Endometrium (tissue), 2 donors: ENCODE measurements around the gene RPL13A.
"Not testable (repeated sequence)": the region's sequence is repeated elsewhere in the genome, so short reads cannot be mapped to it uniquely, and the experiment has no call there.

Experiments
- FAIRE-seq: peaks from 2 replicates; lab custom pipeline; 2012; peaks lifted over from hg19 to GRCh38; lab: Jason Lieb, UNC
- donor health status: control.
- donor health status: control.

RPL13A gene

DNA sequence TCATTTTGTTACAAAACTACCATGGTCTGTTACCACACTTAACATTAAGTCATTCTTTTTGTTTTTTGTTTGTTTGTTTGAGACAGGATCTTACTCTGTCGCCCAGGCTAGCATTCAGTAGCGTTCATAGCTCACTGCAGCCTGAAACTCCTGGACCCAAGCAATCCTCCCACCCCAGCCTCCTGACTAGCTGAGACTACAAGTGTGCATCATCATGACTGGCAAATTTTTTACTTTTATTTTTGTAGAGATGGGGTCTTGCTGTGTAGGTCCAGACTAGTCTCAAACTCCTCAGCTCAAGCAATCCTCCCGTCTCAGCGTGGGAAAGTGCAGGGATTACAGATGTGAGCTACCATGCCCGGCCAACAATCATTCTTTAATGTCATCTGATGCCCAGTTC, 31.1 kb upstream of the RPL13A start:
- no peak for FAIRE-seq

DNA sequence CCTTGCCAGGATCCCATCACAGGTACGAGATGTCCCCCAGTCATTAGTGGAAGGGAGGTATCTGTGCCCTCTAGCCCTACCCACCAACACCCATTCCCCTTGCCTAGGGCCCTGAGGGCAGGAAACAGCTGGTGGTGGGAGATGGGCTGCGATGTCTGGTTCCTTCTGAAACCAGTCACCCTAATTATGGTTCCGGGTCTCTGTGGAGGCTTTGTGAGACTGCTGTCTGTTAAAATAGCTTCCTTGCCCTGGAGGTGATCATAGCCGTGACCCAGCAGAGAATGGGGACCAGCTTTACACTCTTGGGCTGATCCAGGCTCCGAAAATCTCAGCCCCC, 28.9 kb upstream of the RPL13A start:
- FAIRE-seq, result no peak

DNA sequence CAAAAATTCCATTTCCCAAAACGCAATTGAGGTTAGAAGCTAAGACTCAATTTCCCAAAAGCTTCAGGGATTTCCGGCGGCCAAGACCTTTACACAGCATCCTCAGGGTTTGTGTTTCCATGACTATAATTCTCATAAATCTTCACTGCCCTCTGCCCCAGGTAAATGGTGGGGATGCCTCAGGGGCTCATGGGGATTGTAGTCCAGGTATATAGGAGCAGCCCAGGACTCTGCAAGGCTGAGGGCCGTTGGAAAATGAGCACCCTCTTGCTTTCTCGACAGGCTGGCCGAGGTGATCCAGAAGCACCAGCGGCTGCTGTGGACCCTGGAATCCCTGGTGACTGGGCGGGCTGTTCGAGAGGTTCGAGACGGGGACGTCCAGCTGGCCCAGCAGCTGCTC, 28.0 kb upstream of the RPL13A start:
- FAIRE-seq, result no peak

DNA sequence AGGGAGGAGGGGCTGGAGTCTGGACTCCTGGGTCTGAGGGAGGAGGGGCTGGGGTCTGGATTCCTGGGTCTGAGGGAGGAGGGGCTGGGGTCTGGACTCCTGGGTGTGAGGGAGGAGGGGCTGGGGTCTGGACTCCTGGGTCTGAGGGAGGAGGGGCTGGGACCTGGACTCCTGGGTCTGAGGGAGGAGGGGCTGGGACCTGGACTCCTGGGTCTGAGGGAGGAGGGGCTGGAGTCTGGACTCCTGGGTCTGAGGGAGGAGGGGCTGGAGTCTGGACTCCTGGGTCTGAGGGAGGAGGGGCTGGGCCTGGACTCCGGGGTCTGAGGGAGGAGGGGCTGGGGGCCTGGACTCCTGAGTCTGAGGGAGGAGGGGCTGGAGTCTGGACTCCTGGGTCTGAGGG, 26.3 kb upstream of the RPL13A start:
- peak; percentile 74 for FAIRE-seq

DNA sequence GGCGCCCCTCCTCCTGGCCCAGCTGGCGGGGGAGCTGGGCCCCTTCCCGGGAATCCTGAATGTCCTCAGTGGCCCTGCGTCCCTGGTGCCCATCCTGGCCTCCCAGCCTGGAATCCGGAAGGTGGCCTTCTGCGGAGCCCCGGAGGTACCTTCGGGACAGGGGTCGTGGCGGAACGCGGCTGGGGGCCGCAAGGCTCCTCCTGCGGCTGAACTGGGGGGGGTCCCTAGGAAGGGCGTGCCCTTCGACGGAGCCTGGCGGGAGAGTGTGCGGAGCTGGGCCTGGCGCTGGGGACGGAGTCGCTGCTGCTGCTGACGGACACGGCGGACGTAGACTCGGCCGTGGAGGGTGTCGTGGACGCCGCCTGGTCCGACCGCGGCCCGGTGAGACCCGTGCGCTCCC, 25.8 kb upstream of the RPL13A start:
- no peak for FAIRE-seq

DNA sequence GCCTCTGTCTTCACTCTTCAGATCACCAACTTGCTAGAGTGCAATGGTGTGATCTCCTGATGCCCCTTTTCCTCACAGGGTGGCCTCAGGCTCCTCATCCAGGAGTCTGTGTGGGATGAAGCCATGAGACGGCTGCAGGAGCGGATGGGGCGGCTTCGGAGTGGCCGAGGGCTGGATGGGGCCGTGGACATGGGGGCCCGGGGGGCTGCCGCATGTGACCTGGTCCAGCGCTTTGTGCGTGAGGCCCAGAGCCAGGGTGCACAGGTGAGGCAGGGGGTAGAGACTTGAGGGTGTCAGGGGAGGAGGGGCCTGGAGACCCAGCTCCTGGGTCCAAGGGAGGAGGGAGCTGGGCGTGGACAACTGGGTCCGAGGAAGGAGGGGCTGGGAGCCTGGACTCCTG, 24.9 kb upstream of the RPL13A start:
- FAIRE-seq, result no peak

DNA sequence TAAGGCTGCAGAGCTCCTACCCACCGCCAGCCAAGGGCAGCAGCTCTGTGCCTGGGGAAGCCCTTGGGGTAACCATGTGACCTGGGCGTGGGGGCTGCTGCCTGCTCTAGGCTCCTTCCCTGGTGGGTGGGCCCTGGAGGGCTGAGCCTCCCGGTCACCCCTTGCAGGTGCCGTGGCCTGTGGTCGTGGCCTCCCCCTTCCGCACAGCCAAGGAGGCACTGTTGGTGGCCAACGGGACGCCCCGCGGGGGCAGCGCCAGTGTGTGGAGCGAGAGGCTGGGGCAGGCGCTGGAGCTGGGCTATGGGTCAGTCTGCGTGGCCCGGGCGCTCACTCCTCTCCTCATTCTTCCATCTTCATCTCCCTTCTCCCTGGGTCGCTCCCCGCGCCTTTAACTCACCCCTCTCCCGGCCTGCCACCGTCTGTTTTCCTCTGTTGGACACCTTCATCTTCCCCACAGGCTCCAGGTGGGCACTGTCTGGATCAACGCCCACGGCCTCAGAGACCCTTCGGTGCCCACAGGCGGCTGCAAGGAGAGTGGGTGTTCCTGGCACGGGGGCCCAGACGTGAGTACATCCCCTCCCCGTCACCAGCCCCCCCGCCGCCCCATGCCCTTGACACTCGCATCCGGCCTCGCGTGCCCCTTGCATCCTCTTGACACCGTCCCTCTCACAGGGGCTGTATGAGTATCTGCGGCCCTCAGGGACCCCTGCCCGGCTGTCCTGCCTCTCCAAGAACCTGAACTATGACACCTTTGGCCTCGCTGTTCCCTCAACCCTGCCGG, 23.3 kb upstream of the RPL13A start:
- no peak for FAIRE-seq

DNA sequence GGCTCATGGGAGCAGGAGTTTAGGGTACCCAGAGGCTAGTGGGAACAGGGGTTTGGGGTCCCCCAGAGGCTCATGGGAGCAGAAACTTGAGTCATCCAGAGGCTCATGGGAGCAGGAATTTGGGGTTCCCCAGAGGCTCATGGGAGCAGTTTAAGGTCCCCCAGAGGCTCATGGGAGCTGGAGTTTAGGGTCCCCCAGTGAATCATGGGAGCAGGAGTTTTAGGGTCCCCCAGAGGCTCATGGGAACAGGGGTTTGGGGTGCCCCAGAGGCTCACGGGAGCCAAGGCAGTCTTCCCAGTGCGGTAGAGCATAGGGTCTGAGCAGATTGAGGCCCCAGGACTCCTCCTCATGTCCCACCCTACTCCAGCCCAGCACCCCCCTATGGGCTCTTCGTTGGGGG, 22.0 kb upstream of the RPL13A start:
- FAIRE-seq, result no peak

DNA sequence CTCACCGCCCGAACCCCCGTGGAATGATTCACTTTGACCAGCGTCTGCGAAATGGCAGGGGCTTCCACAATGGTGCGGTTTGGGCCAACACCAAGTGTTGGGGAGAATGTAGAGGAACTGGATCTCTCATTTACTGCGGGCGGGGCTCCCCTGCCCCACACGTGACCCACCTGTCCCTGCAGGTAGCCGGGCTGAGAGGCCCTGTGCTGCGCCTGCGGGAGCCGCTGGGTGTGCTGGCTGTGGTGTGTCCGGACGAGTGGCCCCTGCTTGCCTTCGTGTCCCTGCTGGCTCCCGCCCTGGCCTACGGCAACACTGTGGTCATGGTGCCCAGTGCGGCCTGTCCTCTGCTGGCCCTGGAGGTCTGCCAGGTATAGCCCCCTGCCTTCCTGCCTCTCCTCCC, 19.2 kb upstream of the RPL13A start:
- no peak for FAIRE-seq

DNA sequence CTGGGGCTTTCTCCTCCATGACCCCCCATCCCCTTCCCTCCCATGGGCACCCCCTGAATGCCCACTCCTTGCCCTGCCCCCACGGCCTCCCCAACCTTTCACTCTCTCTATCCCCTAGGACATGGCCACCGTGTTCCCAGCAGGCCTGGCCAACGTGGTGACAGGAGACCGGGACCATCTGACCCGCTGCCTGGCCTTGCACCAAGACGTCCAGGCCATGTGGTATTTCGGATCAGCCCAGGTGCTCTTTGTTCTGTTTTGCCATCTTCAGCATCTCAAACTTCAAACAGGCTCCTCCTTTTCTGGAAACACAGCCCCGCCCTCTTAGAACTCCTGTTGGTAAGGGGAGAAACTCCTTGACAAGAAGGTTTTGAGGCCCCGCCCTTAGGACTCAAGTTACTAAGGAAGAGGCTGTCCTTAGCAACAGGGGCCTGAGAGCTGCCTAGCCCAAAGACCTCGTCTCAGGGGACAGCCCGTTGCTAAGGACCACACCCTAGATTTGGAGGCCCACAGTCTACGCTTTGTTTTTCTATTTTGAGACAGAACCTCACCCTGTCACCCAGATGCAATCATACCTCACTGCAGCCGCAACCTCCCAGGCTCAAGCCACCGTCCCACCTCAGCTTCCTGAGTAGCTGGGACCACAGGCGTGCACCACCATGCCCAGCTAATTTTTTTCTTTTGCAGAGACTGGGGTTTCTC, 18.5 kb upstream of the RPL13A start:
- no peak for FAIRE-seq

DNA sequence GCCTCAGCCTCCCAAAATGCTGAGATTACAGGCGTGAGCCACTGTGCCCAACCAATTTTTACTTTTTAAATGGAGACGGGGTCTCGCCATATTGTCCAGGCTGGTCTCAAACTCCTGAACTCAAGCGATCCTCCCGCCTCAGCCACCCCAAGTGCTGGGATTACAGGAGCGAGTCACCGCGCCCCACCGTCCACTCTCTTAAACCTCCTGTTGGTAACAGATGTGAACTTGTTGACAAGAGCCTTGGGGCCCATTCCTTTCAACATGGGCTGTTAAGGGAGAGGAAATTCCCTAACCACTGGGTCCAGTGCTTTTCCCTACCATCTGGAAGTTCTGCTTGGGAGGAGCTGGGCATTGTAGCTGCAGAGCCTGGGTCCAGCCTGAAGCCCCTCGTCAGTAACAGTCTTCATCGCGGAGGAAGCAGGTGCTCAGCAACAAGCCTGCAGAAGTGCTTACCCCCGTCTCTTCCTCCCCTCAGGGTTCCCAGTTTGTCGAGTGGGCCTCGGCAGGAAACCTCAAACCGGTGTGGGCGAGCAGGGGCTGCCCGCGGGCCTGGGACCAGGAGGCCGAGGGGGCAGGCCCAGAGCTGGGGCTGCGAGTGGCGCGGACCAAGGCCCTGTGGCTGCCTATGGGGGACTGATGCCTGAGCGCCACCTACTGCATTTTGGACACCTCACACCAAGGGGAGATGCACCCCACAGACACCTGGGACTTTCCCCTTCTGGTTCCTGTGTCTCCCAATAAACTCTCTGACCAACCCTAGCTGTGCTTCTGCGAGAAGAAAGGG, 17.4 kb upstream of the RPL13A start:
- FAIRE-seq, result no peak

DNA sequence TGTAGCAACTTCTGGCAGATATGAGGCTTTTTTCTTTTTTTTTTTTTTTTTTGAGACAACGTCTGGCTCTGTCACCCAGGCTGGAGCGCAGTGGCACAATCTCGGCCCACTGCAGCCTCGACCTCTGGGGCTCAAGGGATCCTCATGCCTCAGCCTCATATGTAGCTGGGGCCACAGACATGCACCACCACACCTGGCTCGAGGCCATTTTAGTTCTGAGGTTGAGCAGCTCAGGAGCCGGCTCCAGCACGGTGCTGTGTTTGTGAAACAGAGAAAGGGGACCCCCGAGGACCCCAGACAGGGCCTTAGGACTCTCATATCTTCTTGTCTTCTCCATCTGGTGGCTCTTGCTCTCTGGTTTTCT, 16.8 kb upstream of the RPL13A start:
- no peak for FAIRE-seq

DNA sequence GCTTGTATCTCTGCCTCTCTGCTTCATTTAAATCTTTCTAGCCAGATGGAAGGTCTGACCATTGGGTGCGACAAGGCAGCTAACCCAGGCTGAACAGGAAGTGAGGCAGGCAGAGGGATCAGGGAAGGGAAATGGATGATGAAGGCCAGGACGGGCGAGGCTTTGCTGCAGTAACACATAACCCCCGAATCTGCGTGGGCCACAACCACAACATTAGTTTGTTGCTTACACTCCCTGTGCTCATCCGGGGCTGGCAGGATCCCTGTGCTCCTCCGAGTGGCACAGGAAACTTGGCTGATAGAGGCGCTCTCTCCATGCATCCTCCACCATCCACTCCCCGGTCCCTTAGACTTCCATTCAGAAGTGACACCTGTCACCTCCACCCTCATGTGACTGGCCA, 14.5 kb upstream of the RPL13A start:
- FAIRE-seq, result no peak

DNA sequence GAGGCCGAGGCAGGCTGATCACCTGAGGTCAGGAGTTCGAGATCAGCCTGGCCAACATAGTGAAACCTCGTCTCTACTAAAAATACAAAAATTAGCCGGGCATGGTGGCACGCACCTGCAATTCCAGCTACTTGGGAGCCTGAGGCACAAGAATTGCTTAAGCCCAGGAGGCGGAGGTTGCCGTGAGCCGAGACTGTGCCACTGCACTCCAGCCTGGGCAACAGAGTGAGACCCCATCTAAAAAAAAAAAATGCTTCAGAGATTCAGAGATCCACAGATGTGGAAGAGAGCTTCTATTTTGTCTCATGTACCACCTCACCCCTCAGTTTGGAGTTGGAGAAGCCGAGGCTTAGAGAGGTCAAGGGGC, 13.9 kb upstream of the RPL13A start:
- FAIRE-seq, result not testable (repeated sequence)

DNA sequence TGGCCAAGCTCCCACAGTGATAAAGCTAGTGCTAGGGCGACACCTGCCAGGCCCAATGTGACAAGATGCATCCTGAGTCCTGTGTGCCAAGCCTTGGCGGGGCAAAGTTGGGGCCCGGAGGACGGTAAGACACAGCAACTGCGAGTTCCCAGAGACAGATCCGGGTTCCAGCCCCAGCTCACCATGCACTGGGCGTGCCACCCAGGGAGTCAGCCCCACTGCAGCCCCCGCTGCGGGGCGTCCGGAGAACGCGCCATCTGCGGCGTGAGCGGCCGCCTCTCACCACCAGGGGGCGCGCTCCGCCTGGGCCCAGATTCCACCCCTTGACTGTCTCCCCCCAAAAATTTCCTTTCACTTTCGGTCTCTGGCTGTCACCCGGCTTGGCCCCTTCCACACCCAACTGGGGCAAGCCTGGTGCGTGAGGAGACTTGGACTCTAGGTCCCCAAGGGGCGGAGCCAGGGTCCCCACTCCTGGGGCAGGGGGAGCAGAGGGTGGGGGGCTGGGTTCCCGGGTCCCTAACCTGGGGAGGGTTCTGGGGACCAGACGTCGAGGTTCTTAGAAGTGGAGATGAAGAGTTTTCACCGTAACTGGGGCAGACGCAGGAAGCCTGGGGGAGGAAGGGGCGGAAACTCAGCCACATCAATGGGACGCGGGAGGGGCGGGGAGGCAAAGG, 13.4 kb upstream of the RPL13A start, which contains the start of gene FLT3LG:
Gene FLT3LG, plus strand, starts transcription at position 348 of the 674 bp plus-strand sequence. CDS start 425 bp downstream, outside the sequence.
- FAIRE-seq, result no peak

DNA sequence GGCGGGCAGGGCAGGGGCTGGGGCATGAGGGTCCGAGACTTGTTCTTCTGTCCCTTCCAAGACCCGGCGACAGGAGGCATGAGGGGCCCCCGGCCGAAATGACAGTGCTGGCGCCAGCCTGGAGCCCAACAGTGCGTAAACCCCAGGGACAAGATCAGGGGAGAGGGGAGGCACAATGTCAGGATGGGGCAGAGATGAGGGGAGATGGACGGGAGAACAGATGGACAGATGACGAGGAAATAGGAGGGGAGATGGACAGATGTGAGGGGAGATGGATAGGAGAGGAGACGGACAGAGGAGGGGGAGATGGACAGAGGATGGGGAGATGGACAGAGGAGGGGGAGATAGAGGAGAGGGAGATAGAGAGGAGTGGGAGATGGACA, 12.9 kb upstream of the RPL13A start:
- no peak for FAIRE-seq

DNA sequence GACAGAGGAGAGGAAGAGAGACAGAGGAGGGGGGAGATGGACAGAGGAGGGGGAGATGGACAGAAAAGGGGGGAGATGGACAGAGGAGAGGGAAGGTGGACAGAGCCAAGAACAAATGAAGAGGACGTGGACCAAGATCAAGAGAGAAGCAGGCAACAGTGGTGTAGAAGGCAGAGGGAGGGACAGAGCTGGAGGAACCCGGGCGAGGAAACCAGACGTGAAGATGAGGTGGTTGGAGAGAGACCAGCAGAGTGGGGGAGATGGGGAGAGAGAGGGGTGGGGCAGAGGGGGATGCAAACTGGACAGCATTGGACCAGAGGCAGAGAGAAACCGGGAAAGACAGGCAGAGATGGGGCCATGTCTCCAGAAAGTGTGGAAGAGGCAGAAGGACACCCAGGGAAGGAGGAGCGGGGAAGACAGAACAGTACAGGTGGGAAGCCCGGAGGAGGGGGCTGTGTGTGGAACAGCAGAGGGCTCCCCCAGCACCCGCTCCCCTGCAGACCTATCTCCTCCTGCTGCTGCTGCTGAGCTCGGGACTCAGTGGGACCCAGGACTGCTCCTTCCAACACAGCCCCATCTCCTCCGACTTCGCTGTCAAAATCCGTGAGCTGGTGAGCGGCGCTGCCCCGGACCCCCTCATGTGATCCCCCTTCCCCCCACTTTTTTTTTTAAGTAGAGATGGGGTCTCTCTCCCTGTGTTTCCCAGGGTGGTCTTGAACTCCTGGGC, 12.1 kb upstream of the RPL13A start:
- no peak for FAIRE-seq

DNA sequence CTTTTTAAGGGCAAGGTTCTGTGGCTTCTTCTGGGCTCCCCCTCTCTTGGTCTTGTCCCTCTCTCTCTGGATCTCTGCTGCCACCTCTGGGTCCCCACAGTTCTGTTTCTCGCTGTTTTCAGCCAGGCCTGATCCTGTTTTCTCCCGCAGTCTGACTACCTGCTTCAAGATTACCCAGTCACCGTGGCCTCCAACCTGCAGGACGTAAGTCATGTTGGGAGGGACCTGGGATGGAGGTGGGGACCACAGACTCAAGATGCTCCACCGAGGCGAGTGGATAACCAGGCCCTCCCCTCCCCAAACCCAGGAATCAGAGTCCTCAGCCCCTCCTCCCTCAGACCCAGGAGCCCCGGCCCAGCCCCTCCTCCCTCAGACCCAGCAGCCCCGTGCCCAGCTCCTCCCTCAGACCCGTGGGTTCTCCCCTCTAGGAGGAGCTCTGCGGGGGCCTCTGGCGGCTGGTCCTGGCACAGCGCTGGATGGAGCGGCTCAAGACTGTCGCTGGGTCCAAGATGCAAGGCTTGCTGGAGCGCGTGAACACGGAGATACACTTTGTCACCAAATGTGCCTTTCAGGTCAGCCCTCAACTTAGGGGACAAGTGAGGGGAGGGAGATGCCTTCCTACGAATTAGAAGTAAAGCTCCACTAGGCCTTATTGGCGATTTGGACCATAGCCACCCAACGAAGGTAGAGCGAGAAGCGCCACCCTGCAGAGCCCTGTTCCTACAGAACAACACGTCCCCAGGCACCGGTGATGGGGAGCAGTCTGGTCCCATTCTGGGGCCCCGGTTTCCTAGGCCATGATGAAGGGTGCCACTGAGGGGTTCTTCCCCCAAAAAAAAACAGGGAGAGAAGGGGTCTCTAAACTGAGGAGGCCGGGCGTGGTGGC, 11.2 kb upstream of the RPL13A start:
- FAIRE-seq, result no peak

DNA sequence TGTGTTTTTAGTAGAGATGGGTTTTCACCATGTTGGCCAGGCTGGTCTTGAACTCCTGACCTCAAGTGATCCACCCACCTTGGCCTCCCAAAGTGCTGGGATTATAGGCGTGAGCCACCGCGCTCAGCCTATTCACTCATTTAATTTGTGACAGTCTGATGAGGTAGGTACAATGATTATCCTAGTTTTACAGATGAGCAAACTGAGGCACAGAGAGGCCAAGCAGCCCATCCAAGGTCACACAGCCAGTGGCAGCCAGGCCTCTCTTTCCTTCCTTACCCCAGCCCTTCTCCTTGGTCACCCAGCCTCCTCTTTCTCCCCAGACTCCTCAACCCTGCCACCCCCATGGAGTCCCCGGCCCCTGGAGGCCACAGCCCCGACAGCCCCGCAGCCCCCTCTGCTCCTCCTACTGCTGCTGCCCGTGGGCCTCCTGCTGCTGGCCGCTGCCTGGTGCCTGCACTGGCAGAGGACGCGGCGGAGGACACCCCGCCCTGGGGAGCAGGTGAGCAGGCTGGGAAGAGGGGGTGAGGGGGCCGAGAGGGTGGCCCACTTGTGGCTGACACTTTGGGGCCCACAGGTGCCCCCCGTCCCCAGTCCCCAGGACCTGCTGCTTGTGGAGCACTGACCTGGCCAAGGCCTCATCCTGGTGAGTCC, 7.3 kb upstream of the RPL13A start:
- FAIRE-seq, result no peak

DNA sequence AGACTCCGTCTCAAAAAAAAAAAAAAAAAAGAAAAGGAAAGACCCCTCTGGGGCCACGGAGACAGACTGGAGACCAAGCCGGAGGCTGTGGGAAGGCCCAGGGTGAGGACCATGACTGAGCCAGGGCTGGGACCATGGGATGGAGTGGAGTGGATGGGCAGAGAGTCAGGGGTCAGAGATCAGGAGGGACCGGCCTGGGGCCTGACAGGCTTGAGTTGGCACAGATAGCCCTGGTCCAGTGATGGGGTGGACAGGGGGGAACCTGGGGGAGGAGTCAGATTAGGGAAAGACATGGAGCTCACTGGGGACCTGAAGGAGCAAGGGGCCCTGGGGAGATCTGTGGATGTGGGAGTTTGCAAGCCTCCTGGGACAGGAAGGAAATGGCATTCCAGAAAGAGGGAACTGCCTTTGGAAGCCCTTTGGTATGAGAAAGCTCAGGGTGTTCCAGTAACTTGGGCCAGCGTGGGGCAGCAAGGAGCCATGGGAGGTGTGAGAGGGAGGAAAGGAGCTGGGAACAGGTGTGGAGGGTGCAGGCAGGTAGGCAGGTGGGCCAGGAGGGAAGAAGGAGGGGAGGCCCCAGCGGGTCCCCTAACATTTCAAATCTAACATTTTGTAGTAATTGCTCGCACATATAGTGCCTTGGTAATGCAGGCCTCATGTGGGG, 6.3 kb upstream of the RPL13A start:
- no peak for FAIRE-seq
